K562 (cell line): ENCODE measurements around the gene TLE3. TPM values are rescaled to one million over a fixed set of nuclear protein-coding genes. Genes with fewer than 3 reads are reported as not detected.

Source experiments
- HDAC3 ChIP-seq: fragments of 450-650 bp; IDR thresholded peaks from 2 replicates; pipeline ENCODE4 v1.6.1; 2018; ENCODE audit warnings: borderline replicate concordance, mild to moderate bottlenecking, moderate library complexity; ENCODE audit not compliant: partially characterized antibody
- L3MBTL2 ChIP-seq: fragments of 450-650 bp; IDR thresholded peaks from 2 replicates; pipeline ENCODE4 v1.6.1; 2016; ENCODE audit warnings: mild to moderate bottlenecking, moderate library complexity
- MAZ ChIP-seq, 2 experiments: fragments of 450-650 bp in 1 of 2; sonication (generic) in 1 of 2; formaldehyde crosslinking; IDR thresholded peaks in 1 of 2; conservative IDR thresholded peaks in 1 of 2; 2 replicates each; pipeline versions ENCODE4 v1.4.0 to v1.5.0; 2020; ENCODE audit warnings: mild to moderate bottlenecking in 1 of 2, missing genetic modification reagents in 1 of 2
- NR2C2 ChIP-seq, 2 experiments: fragments of 200-800 bp in 1 of 2; sonication (Bioruptor generic) in 1 of 2; sonication (generic) in 1 of 2; formaldehyde crosslinking in 1 of 2; IDR thresholded peaks; 2 replicates each; pipeline versions ENCODE4 v1.6.1 to v1.8.0; 2016 to 2022; ENCODE audit warnings: mild to moderate bottlenecking in 1 of 2, missing compliant biosample characterization in 1 of 2, missing genetic modification characterization in 1 of 2, missing genetic modification reagents in 1 of 2
- SMAD3 ChIP-seq: fragments of 450-650 bp; formaldehyde crosslinking; conservative IDR thresholded peaks from 2 replicates; pipeline ENCODE4 v1.4.0; 2020; ENCODE audit warnings: mild to moderate bottlenecking
- YY1 ChIP-seq, 3 experiments: IDR thresholded peaks; 2 replicates each; pipeline ENCODE4 v1.6.1; 2011; ENCODE audit warnings: low read length in 2 of 3, mild to moderate bottlenecking in 2 of 3, moderate library complexity in 2 of 3, borderline replicate concordance in 1 of 3, control low read depth in 1 of 3, low read depth in 1 of 3; ENCODE audit not compliant: insufficient read depth in 3 of 3, insufficient replicate concordance in 2 of 3, control insufficient read depth in 1 of 3, insufficient read length in 1 of 3; ENCODE audit errors: extremely low read depth in 1 of 3
- ZKSCAN8 ChIP-seq: fragments of 200-800 bp; sonication (Bioruptor generic); IDR thresholded peaks from 2 replicates; pipeline ENCODE4 v1.6.1; 2016; ENCODE audit warnings: missing genetic modification characterization, missing compliant biosample characterization
- polyA plus RNA-seq, 8 experiments: library from polyadenylated mRNA; depleted of rRNA in 4 of 8; stranded (reverse) in 5 of 8; unstranded in 3 of 8; fragments of >200 nt; fragmentation: Nextera tagmentation in 2 of 8; fragmentation: Illumina TruSeq in 1 of 8; extraction: Ambion mirVana in 2 of 8; extraction: Trizol in 1 of 8; gene quantifications; 2 replicates each; pipeline versions ENCODE4 v1.2.1 to v1.2.3, GENCODE V29; 2011 to 2014; ENCODE audit warnings: inconsistent platforms in 1 of 8, missing spikeins in 1 of 8
- total RNA-seq, 7 experiments: library from RNA; depleted of rRNA in 6 of 7; stranded (reverse); fragments of >200 nt in 6 of 7; fragmentation: Illumina TruSeq in 2 of 7; extraction: Trizol in 2 of 7; gene quantifications; 2 replicates each; pipeline versions ENCODE4 v1.2.1 to v1.2.3, GENCODE V29; 2011 to 2021; ENCODE audit warnings: low replicate concordance in 1 of 7
- TF ChIP-seq, protein P1 (sequence below), 2 experiments: fragments of 450-650 bp; IDR thresholded peaks; 2 replicates each; pipeline ENCODE4 v1.6.1; 2018; ENCODE audit warnings: mild to moderate bottlenecking in 2 of 2, low read depth in 1 of 2; ENCODE audit not compliant: partially characterized antibody in 2 of 2

Gene TLE3
- total and polyA plus RNA-seq, 9 of the 15 experiments (the other 6 are each of a cell fraction or from before 2014, with no cell fraction given): 1.5 to 84.2 (median 14.1) TPM

DNA sequence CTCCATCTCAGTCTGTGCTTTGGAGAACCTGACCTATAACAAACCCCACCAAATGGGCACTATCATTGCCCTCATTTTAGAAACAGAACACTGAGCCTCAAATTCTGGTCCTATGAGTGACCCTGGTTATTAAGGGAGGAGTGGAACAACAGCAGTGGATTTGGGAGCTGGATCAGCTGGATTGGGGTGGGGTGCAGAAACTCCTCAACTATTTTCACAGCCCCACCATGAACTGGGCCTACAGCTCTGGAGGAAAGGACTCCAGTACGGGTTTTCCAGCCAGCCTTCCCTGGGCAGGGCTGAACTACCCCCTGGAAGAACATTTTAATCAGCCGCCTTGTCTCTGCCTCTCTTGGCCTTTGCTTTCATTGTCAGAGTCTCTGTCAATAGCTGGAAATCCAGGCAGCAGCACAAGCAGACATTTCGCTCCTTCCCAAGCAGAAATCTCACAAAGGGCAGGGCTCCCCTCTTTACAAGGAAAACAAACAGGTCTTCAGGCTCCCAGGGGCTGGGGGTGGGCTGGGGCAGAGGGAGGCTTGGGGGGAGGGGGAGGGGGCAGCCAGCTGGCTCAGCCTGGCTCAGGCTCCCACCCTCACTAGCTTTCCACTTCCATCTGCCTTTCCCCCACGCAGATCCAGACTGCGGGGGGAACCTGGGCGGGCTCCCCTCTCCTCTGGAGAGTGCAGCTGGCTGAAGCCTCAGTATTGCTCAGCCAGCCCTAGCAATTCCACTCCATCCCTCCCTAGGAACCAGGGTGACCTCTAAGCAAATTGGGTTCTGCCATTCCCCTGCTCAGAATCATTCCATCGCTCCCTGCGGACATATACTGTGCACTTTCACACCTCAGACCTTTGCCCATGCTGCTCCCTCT, 13.7 kb upstream of the TLE3 start (continued):
- TF ChIP-seq HDAC3: peak; percentile 71
- TF ChIP-seq ZKSCAN8 (CRISPR knock-in tag): no peak
- TF ChIP-seq SMAD3 (CRISPR knock-in tag): no peak
- TF ChIP-seq L3MBTL2: peak; percentile 42; the same call in 1 of the 2 replicates
- TF ChIP-seq MAZ (CRISPR knock-in tag; conservative IDR thresholded peaks at IDR 0.05 in 1 of 2, IDR thresholded peaks at IDR 0.05 in 1 of 2): peak in 1 of 2 experiments; percentile 60; a peak in 1 of 4 replicates
- TF ChIP-seq NR2C2 (CRISPR knock-in tag; IDR thresholded peaks at IDR 0.05): no peak
- TF ChIP-seq NR2C2 (tag; IDR thresholded peaks at IDR 0.05): peak; percentile 35; the same call in 1 of the 2 replicates
- peak in 1 of 3 experiments; percentile 60 for TF ChIP-seq YY1 (IDR thresholded peaks at IDR 0.05; ENCODE audit: borderline replicate concordance in 1 of 3, control insufficient read depth in 1 of 3, extremely low read depth in 1 of 3, insufficient read depth in 3 of 3, insufficient read length in 1 of 3, insufficient replicate concordance in 2 of 3, low read depth in 1 of 3, low read length in 2 of 3)
- TF ChIP-seq, protein P1, sequence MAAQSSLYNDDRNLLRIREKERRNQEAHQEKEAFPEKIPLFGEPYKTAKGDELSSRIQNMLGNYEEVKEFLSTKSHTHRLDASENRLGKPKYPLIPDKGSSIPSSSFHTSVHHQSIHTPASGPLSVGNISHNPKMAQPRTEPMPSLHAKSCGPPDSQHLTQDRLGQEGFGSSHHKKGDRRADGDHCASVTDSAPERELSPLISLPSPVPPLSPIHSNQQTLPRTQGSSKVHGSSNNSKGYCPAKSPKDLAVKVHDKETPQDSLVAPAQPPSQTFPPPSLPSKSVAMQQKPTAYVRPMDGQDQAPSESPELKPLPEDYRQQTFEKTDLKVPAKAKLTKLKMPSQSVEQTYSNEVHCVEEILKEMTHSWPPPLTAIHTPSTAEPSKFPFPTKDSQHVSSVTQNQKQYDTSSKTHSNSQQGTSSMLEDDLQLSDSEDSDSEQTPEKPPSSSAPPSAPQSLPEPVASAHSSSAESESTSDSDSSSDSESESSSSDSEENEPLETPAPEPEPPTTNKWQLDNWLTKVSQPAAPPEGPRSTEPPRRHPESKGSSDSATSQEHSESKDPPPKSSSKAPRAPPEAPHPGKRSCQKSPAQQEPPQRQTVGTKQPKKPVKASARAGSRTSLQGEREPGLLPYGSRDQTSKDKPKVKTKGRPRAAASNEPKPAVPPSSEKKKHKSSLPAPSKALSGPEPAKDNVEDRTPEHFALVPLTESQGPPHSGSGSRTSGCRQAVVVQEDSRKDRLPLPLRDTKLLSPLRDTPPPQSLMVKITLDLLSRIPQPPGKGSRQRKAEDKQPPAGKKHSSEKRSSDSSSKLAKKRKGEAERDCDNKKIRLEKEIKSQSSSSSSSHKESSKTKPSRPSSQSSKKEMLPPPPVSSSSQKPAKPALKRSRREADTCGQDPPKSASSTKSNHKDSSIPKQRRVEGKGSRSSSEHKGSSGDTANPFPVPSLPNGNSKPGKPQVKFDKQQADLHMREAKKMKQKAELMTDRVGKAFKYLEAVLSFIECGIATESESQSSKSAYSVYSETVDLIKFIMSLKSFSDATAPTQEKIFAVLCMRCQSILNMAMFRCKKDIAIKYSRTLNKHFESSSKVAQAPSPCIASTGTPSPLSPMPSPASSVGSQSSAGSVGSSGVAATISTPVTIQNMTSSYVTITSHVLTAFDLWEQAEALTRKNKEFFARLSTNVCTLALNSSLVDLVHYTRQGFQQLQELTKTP (IDR thresholded peaks at IDR 0.05; ENCODE audit: low read depth in 1 of 2, partially characterized antibody in 2 of 2): peak in 1 of 2 experiments; percentile 12
